Femur (tissue), 1 donor: ENCODE results near the gene ZNF341.

Experiments
- DNase-seq: peaks from one replicate; pipeline ENCODE4 v3.0.0-alpha.2; 2017

ZNF341 gene

DNA sequence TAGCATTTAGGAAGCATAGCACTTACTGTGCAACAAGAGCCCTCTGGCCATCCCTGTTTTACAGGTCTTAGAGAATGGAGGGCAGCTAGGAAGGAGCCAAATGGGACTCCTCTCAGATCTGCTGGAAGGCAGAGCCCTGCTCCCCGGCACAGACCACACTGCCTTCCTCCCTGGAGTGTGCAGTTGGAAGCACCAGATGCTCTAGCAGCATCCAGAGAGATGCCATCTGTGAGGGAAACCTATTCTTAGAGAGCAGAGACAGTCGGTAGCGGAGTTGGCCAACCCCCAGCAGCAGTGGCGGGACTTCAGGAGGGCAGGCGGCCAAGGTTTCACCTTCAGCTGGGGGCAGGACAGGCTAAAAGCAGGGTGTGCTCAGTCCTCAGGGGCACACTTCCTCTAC, 28.9 kb upstream of the ZNF341 start:
- no peak for DNase-seq

DNA sequence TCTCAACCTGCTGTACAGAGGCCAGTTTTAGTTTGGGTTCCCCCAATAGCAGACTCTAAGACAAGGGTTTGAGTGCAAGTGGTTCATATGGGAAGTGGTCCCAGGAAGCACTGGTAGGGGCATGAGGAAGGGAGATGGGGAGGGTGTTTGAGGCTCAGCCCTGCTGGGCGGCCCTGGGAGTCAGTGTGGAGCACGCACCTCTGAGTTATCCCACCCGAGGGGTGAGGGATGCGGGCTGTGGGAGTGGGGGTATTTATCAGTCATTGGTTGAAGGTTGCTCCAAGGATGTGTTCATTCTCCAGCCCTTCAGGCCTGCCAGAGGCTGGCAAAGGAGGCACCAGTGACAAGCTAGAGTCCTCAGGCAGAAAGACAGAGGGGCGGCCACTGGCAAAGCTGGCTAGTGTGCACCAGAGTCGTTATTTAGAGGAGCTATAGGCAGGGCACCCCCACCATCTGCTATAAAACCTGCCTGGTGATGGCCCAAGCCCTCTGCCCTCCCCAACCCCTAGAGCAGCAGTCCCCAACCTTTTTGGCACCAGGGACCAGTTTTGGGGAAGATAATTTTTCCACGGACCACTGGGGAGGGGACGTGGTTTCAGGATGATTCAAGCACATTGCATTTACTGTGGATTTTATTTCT, 28.2 kb upstream of the ZNF341 start:
- DNase-seq: no peak

DNA sequence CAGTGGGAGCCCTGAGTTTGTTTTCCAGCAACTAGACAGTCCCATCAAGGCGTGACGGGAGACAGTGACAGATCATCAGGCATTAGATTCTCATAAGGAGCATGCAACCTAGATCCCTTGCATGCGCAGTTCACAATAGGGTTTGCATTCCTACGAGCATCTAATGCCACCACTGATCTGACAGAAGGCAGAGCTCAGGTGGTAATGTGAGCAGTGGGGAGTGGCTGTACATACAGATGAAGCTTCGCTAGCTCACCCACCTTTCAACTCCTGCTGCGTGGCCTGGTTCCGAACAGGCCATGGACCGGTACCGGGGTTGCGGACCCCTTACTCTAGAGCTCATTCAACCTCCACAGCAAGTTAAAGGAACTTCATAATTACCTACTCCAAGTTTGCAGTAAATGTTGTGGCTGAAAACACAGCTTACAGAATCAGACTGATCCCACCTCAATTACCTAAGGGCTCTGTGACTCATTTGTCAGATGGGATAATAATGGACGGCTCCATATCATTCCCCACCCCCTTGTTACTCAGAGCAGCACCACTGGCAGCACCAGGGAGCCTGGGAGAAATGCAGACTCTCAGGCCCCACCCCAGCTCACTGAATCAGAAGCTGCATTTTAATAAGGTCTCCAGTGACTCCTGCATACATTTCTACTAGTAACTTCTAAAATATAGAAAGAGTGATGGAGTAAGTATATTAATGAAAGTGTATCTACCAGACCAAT, 27.4 kb upstream of the ZNF341 start:
- DNase-seq: no peak

DNA sequence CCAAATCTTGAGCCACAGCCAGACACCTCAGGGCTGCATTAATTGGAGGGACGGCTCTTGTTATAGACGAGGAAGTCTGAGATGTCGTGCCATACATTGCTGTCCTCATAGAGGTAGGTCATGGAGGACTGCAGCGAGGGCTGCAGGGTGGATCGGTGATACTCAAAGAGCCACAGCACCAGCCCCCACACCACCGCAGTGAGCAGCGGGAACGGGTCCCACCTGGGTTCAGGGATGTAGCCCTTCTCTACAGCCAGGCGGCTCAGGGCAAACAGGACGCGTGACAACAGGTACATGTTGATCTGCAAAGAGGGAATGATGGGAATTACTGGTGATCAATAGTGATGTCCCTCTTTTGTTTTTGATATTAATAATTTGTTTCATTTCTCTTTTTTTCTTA, 24.1 kb upstream of the ZNF341 start:
- DNase-seq: no peak

GRCh38 chr20:33709398-33709797, 22.4 kb upstream of the ZNF341 start:
- DNase-seq: no peak

DNA sequence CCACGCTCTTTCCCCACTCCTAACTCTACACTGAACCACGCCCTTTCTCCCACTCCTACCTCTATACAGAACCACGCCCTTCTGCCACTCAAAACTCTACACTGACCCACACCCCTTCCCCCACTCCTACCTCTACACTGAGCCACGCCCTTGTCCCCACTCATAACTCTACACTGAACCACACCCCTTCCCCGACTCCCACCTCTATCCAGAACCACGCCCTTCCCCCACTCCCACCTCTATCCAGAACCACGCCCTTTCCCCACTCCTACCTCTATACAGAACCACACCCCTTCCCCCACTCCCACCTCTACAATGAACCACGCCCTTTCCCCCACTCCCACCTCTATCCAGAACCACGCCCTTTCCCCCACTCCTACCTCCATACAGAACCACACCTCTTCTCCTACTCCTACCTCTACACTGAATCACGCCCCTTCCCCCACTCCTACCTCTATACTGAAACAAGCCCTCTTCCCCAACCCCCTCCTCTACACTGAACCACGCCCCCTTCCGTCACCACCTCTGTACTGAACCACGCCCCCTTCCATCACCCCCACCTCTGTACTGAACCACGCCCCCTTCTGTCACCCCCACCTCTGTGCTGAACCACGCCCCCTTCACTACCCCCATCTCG, 21.8 kb upstream of the ZNF341 start:
- DNase-seq: no peak

DNA sequence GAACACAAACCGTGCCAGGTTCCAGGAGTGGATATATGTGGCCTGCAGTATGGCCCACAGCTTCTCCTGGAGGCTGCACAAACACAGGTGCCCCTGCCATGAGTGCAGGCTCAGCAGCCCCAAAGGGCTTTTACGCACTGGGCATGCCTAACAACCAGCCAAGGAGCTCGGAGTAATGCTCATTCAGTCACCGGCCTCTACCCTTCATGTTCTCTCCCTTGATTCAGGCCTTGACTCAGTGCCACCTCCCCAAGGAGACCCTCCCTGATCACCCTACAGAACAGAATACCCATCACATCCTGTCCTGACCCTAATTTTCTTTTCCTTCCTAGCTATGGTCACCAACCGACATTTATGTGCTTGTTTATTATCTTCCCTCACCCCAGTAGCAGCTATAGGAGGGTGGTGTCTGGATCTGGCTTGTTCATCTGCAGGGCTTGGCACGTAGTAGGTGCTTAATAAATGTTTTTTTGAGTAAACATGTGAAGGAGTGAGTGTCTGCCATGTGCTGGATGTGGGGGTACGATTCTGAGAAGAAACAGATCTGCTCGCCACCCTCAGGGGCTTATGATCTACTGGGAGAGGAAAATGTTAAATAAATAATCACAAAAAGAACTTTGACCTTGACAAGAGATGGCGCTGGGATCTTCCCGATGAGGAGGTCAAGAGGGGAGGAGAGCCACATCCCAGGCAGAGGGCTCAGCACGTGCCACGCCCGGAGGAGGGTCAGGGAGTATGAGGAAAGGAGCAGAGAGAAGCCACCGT, 20.9 kb upstream of the ZNF341 start:
- no peak for DNase-seq

DNA sequence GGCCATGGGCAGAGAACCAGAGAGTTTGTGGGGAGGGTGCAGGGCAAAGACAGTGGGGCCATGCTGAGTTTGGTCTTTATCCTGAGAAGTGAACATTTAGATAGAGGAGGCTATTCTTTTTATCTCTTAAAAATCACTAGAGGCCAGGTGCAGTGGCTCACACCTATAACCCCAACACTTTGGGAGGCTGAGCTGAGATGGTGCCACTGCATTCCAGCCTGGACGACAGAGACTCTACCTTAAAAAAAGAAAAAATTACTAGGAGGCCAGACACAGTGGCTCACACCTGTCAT, 20.4 kb upstream of the ZNF341 start:
- no peak for DNase-seq

- DNase-seq: no peak
These were observed 17.9 kb upstream of the ZNF341 start for GRCh38 chr20:33713865-33714367.

- no peak for DNase-seq
These were observed 15.3 kb upstream of the ZNF341 start for GRCh38 chr20:33716498-33716897.

DNA sequence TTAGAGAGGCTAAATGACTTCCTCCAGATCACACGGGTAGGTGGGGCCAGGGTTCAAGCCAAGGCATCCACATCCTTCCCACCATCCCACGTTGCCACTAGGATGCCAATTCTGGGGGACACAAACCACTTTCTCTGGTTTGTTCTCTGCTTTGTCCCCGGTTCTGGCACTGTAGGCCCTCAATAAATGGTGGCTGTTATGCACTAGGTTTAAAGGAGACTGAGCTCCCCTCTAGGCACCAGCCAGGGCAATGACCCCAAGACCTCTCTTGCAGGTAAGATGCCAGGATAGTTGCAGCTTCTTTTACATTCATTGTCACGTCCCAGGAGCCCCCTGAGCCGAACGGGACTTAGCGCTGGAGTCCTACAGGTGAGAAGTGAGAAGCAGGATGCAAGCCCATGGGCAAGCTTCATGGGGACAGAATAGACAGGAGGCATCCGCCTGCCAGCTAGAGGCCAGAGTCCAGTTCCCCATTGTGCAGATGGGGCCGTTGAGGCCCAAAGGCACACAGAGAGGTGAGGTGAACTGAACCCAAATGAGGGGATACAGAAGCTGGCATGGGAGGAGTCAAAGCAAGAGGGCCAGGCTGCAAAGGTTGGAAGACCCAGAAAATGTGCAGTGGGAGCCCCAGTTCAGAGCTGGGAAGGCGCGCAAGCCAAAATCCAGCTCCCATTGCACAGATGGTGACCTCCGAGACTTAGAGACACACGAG, 12.4 kb upstream of the ZNF341 start:
- DNase-seq: no peak

- peak; percentile 97 for DNase-seq
These were observed 11.6 kb upstream of the ZNF341 start, which contains the start of gene PXMP4 for GRCh38 chr20:33719989-33720709. PXMP4 (minus strand) TSS chr20:33720310; CDS start chr20:33720207, 103 bp downstream.

- no peak for DNase-seq
These were observed 10.2 kb upstream of the ZNF341 start for GRCh38 chr20:33721391-33722140.

DNA sequence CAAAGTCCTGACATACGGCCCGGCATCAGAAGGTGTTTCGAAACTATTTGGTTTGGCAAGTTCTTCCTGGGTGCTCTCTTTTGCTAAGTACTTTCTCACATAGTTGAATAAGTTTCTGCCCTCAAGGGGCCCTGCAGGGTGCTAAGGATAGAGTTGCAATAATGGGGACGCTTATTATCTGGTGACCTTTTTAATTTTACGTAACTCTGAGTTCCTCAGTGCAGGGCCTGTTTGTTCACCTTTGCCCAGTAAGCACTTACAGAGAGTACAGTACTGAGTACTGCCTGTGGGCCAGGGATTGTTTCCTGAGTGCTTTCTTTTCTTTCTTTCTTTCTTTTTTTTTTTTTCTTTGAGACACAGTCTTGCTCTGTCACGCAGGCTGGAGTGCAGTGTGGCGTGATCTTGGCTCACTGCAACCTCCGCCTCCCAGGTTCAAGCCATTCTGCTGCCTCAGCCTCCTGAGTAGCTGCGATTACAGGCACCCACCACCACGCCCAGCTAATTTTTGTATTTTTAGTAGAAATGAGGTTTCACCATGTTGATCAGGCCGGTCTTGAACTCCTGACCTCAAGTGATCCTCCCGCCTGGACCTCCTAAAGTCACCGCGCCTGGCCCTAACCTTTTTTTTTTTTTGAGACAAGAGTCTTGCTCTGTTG, 7.2 kb upstream of the ZNF341 start:
- no peak for DNase-seq

GRCh38 chr20:33725607-33726264, 6.1 kb upstream of the ZNF341 start:
- no peak for DNase-seq

- no peak for DNase-seq
These were observed 4.7 kb upstream of the ZNF341 start for GRCh38 chr20:33727115-33727479.

- no peak for DNase-seq
These were observed 4.0 kb upstream of the ZNF341 start for GRCh38 chr20:33727806-33728205.

DNA sequence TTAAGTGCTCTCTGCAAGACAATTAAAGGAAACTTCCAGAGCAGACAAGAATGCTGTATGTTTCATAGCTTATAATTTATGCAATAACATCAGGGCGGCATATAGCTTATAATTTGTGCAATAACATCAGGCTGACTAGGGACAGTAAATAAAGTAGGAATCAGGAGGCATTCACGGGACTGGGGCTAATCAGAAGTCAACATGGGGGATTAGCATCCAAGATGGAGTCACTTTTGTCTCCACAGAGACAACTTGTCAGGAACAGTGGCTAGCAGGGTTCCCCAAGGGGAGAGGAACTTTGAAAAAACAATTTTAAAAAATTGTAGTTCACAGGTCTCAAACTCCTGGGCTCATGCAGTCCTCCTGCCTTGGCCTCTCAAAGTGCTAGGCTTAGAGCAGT, 3.3 kb upstream of the ZNF341 start:
- DNase-seq: no peak

- DNase-seq: no peak
These were observed 2.7 kb upstream of the ZNF341 start for GRCh38 chr20:33729101-33729500.
